GM12892 (cell line): Measurements from ENCODE around the gene EIF2B1.

Experiments
- DNase-seq: peaks from one replicate; pipeline ENCODE4 v3.0.0; 2011; ENCODE audit not compliant: insufficient read length
- FAIRE-seq: peaks from 2 replicates; lab custom pipeline; 2011; peaks lifted over from hg19 to GRCh38; lab: Jason Lieb, UNC
- POLR2A ChIP-seq: IDR thresholded peaks from 2 replicates; pipeline ENCODE4 v1.6.1; 2011; ENCODE audit warnings: low read depth, low read length, control low read depth
- POLR2AphosphoS5 ChIP-seq: IDR thresholded peaks from 2 replicates; pipeline ENCODE4 v1.6.1; 2011; ENCODE audit warnings: low read depth, low read length, control low read depth
- TAF1 ChIP-seq: IDR thresholded peaks from 2 replicates; pipeline ENCODE4 v1.6.1; 2011; ENCODE audit warnings: low read depth, mild to moderate bottlenecking, control low read depth, low read length, borderline replicate concordance

EIF2B1 gene

DNA sequence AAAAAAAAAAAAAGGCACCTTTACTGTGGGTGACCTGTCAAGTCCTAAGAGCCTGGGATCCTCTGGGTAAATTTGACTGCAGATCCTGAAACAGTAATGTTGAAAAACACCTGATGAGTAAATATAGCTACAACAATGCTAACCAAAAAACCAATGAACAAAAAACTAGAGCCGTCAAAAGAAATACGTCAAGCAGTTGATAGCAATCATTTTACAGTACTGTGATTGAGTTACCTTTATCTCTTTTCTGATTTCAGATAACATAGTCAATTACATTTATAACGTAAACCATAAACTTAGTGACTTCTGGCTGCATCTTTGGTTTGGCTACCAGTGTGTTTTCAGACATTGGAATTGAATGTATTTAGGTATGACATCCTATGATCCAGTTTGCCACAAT is 55.2 kb downstream of the EIF2B1 start:
- no peak for DNase-seq
- TF ChIP-seq TAF1 (no peak), POLR2AphosphoS5 (no peak), POLR2A (no peak)
- no peak for FAIRE-seq

DNA sequence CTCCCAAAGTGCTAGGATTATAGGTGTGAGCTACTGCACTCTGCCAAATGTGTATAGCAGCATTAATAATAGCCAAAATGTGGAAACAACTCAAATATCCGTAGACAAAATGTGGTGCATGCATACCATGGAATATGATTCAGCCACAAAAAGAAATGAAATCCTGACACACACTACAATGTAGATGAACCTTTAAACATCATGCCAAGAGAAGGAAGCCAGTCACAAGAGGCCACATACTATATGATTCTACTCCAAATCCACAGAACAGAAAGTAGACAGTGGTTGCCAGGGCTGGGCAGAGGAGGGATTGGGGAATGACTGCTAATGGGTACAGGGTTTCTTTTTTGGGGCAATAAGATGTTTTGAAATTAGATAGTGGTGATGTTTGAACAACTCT is 56.9 kb downstream of the EIF2B1 start:
- TF ChIP-seq POLR2A: no peak
- TF ChIP-seq TAF1: no peak
- no peak for TF ChIP-seq POLR2AphosphoS5
- FAIRE-seq (no peak), DNase-seq (no peak)

DNA sequence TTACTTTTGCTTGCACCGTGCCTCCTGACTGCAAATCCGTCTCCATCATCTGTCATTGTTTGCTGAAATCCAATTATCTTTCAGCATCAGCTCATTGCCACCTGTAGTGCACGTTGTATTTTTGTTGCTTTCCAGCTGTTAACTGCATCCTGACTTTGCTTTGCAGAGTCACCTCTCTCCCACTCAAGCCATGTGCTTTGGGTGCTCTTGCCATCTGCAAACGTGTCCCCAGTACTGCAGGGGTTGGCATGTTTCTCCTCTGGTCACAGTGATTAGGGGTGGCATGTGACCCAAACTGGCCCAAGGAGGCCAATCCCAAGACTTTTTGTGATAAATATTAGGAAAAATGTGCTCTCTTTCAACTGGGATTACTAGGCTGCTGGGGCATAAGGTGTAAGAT is 59.6 kb downstream of the EIF2B1 start:
- DNase-seq (no peak), FAIRE-seq (no peak)
- no peak for TF ChIP-seq POLR2AphosphoS5
- TF ChIP-seq TAF1: no peak
- TF ChIP-seq POLR2A: no peak

- TF ChIP-seq TAF1: no peak
- TF ChIP-seq POLR2A: no peak
- no peak for TF ChIP-seq POLR2AphosphoS5
- FAIRE-seq: no peak
Observed at GRCh38 chr12:123572391-123572790, 61.1 kb downstream of the EIF2B1 start.

GRCh38 chr12:123571343-123571813 is 62.1 kb downstream of the EIF2B1 start:
- no peak for TF ChIP-seq POLR2A
- no peak for TF ChIP-seq POLR2AphosphoS5
- no peak for TF ChIP-seq TAF1
- DNase-seq: no peak
- no peak for FAIRE-seq

More at GRCh38 chr12:123572391-123572790, 61.1 kb downstream of the EIF2B1 start:
- no peak for DNase-seq
